Activated CD8-positive, alpha-beta memory T cell treated with anti-CD3 and anti-CD28 coated beads, Interleukin-2, amount 50 U/mL, for 24 hours (primary cell): ENCODE data around the gene FABP7.

Source experiments
- DNase-seq: peaks from one replicate; pipeline ENCODE4 v3.0.0-alpha.2; 2020; ENCODE audit errors: extremely low read depth

The FABP7 gene

GRCh38 chr6:122758927-122759334 is 20.6 kb upstream of the FABP7 start:
- no peak for DNase-seq

GRCh38 chr6:122760330-122760729 is 19.2 kb upstream of the FABP7 start:
- no peak for DNase-seq

- DNase-seq: no peak
Measured at GRCh38 chr6:122766256-122766655, 13.3 kb upstream of the FABP7 start.

GRCh38 chr6:122770835-122771601 is 8.5 kb upstream of the FABP7 start:
- no peak for DNase-seq

- DNase-seq: no peak
Measured at GRCh38 chr6:122772724-122773415, 6.6 kb upstream of the FABP7 start.

GRCh38 chr6:122775975-122776374 is 3.5 kb upstream of the FABP7 start:
- DNase-seq: no peak

GRCh38 chr6:122778302-122778701 is 1.2 kb upstream of the FABP7 start:
- DNase-seq: no peak

- DNase-seq: no peak
Measured at GRCh38 chr6:122778985-122779661, 393 bp upstream of the FABP7 start.

GRCh38 chr6:122780114-122780513 is 598 bp downstream of the FABP7 start:
- no peak for DNase-seq

- no peak for DNase-seq
Measured at GRCh38 chr6:122781716-122782115, 2.2 kb downstream of the FABP7 start.

- no peak for DNase-seq
Measured at GRCh38 chr6:122783401-122783800, 3.9 kb downstream of the FABP7 start.

GRCh38 chr6:122785891-122786290 is 6.4 kb downstream of the FABP7 start:
- no peak for DNase-seq

- DNase-seq: no peak
Measured at GRCh38 chr6:122787721-122788120, 8.2 kb downstream of the FABP7 start.

GRCh38 chr6:122788208-122788607 is 8.7 kb downstream of the FABP7 start:
- no peak for DNase-seq

- no peak for DNase-seq
Measured at GRCh38 chr6:122788663-122789181, 9.2 kb downstream of the FABP7 start.

GRCh38 chr6:122789182-122790027 is 9.9 kb downstream of the FABP7 start, which contains the start of gene SMPDL3A:
Gene SMPDL3A, plus strand, starts transcription at chr6:122789258. Its CDS starts 89 bp downstream, at chr6:122789347.
- no peak for DNase-seq

GRCh38 chr6:122790028-122790422 is 10.5 kb downstream of the FABP7 start:
- no peak for DNase-seq

GRCh38 chr6:122790423-122791309 is 11.2 kb downstream of the FABP7 start:
- no peak for DNase-seq

- DNase-seq: no peak
Measured at GRCh38 chr6:122791310-122791679, 11.8 kb downstream of the FABP7 start.

- no peak for DNase-seq
Measured at GRCh38 chr6:122792766-122793165, 13.2 kb downstream of the FABP7 start.

- DNase-seq: no peak
Measured at GRCh38 chr6:122797537-122797936, 18.0 kb downstream of the FABP7 start.
